ENCODE results near the gene IL36A. TPM values are rescaled to one million over a fixed set of nuclear protein-coding genes. Genes with fewer than 3 reads are reported as not detected.
A peak's percentile ranks its signal among the peaks of the same experiment; 100 is the strongest.

The IL36A gene
- total RNA-seq, 1 experiment from 2014 or later, result not detected

DNA sequence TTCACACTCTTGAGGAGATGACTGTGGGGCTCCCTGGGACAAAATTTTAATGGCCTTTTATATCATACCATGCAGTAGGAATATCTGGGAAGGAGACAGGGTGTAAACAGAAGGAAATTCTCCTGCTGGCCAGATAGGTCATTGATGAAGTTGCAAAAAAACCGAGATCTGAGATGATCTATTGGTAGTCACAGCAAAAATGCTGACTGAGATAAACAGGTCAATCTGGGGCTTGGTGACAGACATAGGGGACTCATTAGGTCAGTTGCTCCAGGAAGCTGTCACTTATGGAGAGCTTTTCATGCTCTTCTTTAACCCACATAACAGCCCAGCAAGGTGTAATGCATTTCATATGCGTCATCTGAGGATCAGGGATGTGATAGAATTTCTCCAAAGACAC, 2.6 kb upstream of the IL36A start:
- DNase-seq (ENCODE audit: low read depth), result no peak

- no peak for DNase-seq (ENCODE audit: low read depth)
These were observed 2.0 kb downstream of the IL36A start for GRCh38 chr2:113007250-113007649.

DNA sequence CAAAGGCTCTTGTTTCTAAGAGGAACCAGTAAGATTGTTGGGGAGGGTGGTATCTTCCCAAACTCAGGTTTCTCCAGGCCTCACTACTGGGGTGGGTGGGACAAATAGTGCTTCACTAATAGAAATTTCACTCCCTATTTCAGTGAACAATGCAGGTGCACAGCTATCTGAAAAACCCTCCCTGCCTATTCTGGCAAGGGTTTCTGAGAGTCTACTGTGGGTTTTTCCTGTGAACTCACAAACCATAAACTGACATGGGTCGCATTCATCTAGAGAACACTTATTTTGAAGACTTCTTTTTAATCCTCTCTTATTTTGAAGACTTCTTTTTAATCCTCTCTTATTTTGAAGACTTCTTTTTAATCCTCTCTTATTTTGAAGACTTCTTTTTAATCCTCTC, 4.4 kb downstream of the IL36A start:
- DNase-seq (ENCODE audit: low read depth), result no peak

- peak; percentile 79 for DNase-seq (ENCODE audit: low read depth)
These were observed 4.8 kb downstream of the IL36A start for GRCh38 chr2:113010088-113010487.

- peak; percentile 28 for DNase-seq (ENCODE audit: low read depth)
These were observed 5.8 kb downstream of the IL36A start for GRCh38 chr2:113011108-113011507.

GRCh38 chr2:113012436-113013335, 7.4 kb downstream of the IL36A start:
- DNase-seq (ENCODE audit: low read depth), result peak; percentile 69

GRCh38 chr2:113013336-113013661, 8.0 kb downstream of the IL36A start:
- no peak for DNase-seq (ENCODE audit: low read depth)

GRCh38 chr2:113014067-113014466, 8.8 kb downstream of the IL36A start:
- DNase-seq (ENCODE audit: low read depth), result no peak

DNA sequence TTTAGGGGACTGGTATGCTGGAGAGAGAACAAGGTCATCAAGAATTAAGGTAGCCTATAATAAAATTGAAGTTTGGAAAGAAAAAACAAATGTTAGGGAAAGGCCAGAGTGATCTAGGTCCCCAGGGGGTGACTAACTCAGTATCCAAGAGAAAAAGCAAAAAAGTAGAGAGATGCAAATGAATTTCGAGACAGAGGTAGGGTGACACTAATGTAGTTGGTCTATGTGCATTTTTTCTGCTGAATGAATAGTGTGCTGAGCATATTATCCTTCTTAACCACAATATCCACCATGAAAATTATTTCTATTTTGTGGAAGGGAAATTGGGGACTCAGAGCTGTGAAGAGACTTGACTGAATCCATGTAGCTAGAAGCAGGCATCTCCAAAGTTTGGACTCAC, 9.8 kb downstream of the IL36A start:
- DNase-seq (ENCODE audit: low read depth), result no peak

DNA sequence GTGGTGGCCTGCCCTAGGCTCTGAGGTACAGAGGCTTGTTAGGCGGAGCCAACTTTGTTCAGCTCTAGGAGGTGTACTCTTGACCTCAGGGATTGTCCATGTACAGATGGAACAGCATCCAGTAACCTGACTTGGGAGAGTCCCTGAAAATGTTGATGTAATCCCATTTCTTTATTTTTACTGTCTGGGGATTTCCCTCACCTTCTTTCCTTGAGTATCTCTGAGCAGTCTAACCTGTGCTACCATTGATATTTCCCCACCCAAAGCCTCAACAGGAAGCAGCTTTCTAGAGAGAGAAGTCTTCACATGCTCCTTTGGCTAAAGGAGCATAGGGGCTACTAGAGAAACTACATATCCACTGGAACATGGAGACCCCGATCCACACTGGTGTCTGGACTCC, 10.4 kb downstream of the IL36A start:
- DNase-seq (ENCODE audit: low read depth), result no peak

DNA sequence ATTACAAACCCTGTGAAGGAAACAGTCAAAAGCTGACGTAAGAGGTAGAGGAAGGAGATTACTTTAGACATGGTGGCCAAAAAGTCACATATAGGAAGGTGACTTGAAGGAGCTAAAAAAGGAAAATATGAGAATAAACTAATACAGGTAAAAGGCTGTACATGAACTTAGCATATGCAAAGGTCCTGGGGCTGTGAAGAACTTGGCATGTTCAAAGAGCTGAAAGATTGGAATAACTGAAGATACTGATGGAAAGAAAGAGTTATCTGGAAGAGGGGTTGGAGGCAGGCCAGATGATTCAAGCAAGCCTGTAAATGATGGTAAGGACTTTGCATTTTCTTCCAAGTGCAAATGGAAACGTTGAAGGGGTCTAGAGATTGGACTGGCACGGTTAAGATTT, 13.2 kb downstream of the IL36A start:
- no peak for DNase-seq (ENCODE audit: low read depth)

DNA sequence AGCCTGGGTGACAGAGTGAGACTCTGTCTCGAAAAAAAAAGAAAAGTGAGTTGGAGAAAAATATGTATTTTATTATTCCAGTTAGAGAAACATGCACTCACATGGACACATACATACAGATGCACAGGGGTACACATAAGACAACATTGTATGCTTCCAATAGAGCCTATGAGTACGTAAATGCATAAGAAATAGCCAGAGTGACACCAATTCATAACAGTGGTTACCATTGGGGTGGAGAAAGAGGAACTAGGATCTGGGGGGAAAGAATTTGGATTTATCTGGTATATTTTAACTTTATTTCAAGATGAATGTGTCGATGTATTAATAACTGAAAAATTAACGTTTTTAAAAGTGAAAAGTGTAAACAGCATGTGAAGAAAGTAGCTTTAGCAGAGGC, 16.1 kb downstream of the IL36A start:
- no peak for DNase-seq (ENCODE audit: low read depth)

DNA sequence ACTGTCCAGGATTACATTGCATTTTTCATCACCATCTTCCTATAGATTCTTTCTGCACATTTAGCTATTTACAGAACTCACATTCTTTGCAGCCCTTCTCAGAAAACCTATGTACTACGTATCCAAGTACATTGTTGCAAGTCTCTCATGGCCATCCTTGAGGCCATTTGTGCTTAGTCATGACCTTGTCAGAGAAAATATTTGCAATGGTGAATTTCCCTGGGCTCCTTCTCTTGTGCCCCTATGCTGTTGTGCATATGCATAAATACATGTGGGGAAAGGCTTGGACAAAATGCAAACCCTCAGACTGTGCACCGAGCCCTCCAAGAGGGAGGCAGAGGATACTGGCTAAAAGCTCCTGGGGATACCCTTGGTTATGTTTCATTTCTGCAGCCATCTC, 19.5 kb downstream of the IL36A start:
- DNase-seq (ENCODE audit: low read depth), result no peak

DNA sequence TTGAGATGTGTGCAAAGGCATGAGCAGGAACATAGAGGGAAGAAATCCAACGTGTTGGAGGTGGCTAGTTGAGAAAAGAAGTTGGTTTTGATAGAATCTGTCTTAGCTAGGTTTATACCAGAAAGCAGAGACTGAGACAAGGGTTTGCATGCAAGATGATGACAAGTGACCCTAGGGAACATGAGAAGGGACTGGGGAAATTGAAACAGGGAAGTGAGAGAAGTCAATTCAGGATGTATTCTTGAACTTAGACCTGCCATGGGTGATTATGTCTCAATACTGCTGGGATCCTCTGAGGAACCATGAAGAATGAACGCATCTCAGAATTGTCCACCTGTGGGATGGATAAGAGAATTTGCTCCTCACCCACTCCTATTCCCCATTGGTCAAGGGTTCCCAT, 20.5 kb downstream of the IL36A start:
- DNase-seq (ENCODE audit: low read depth), result no peak

DNA sequence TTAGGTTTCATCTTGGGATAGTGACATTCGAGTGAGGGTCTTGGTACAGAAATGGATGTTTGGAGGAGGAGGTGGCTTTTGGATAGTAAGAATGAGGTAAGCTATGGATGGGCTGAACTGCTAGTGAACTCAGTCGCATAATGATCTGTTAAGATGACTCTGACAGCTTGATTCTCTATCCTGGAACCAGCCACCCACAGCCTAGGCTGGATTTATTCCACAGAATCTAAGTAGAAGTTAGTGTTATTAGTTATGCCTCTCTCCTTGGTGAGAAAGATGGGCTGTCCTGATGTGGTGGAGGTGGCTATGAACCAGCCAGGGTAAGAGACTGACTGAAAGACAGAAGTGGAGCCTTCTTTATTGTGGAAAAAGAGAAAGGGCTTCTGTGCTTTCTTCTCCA, 22.4 kb downstream of the IL36A start:
- DNase-seq (ENCODE audit: low read depth), result no peak

DNA sequence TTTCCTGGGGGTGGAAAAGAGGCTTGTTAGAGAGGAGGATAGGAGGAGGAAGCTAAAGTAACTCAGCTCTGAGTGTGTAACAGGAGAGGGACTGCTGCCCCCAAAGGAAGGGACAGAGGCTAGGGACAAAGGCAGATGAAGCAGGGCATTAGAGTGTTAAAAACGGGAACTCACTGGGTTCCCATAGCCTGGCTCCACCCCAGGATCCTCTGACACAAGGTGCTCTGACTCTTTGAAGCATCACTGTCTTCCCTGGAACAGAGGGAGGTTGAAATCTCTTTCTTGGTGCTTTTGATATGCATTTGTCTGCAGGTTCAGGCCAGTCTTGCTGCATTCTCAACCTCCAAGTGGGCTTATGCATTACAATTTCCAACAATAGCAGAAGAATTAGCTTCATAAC, 22.9 kb downstream of the IL36A start:
- DNase-seq (ENCODE audit: low read depth), result no peak

DNA sequence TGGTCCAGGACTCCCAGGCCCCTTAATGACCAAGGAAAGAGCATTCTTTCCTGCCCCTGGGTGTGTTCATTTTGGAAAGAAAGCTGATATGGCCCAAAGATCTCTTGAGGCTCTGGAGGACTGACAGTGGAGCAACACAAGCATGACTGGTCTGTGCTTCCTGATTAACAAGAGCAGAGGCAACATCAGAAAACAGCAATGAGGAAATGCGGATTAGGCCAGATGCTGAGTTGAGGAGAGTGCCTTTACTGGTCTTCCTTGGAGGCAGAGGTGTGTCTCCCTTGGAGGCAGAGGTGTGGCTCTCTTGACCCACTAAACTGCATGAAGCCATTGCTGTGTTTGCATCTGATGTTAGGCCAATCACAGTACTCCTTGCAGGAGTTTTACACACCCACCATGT, 27.5 kb downstream of the IL36A start:
- no peak for DNase-seq (ENCODE audit: low read depth)

DNA sequence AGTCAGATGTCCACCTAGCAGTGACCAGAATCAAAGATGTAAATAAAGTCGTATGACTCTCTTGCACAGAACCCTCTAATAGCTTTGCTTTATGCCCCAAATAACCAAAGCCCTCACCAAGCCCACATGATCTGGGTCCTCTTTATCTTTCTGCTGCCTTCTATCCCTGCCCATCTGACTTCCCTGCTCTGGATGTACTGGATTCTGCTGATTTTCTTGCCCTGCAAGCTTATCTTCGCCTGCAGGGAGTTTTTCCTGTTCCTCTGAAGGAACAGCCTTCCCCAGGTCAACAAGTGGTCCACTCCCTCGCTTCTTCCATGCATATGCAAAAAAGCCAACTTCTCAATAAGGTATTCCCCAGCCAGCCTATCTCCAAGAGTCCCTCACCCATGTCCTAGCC, 28.8 kb downstream of the IL36A start:
- no peak for DNase-seq (ENCODE audit: low read depth)

DNA sequence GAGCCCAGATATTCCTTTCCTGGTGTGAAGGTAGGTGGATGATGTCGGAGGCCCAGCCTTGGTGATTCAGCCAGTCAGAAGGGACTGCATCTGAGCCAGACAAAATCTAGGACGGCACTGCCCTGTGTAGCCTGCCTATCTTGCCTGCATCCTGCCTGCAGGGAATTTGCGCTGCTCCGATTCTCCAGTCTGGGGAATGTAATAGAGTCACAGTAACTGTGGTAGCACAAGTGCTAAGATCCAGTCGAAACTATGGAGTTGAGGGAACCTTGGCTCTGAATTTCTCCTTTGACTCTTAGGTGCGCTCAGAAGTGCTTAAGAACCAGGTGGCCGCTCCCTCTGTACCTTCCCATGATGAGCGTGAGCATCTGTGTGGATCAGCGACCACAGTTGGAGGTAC, 31.5 kb downstream of the IL36A start:
- no peak for DNase-seq (ENCODE audit: low read depth)

DNA sequence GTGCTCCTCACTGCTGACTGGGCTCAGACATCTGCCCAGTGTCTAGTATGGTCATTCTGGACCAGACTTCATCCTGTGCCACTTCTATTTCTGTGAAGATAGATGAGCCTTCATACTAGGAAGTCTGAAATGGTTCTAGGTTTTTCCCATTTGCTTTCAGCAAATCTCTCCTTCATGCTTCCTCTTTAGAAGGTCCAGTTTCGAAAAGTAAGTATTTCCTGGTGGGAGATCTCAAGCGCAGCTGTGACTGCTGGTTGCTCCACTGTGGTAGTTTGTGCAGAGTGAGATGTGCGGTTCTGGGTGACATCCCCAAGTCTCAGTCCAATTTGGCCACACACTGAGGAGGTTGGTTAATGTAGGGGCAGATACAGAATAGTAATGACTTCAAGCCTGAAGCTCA, 33.0 kb downstream of the IL36A start:
- DNase-seq (ENCODE audit: low read depth), result no peak

DNA sequence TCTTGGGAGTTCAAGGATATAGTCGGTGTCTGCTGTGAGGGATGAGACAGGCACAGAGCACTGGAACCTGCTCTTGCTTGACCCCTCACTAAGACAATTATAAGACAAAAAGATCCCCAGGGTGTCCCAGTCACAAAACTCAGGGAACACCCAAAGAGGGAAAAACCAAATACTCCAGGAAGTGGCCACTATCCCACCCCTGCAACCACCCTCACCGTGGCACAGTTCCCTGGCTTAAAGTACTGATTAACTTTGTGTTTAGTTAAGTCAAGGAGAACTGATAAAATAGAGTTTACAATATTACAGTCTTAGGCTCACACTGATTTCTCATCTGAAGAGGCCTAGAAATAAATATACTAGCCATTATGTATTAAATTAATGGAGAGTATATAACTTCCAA, 33.9 kb downstream of the IL36A start:
- DNase-seq (ENCODE audit: low read depth), result no peak

GRCh38 chr2:113039719-113040118, 34.5 kb downstream of the IL36A start:
- DNase-seq (ENCODE audit: low read depth), result no peak

DNA sequence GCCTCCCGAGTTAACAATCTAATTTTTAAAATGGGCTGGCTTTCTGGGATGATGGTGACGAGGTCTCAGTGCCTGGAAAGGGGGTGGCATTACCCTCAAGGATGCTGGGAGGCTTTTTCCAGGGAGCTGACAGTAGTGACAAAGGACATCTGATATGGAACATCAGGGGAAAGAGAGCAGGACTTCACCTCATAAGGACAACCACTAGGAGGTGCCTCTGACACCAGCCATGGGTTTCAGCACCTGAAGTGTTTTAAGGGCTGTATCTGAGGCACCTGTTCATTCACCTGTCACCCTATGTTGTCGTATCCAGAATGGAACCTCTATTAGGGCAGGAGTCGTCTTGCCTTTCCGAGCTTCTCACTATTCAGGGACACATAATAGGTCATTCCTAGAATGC, 36.6 kb downstream of the IL36A start:
- DNase-seq (ENCODE audit: low read depth), result no peak

- DNase-seq (ENCODE audit: low read depth), result no peak
These were observed 41.2 kb downstream of the IL36A start for GRCh38 chr2:113046465-113046864.
